ENCODE data around the gene FAM174C. TPM values are rescaled to one million over a fixed set of nuclear protein-coding genes. Genes with fewer than 3 reads are reported as not detected.

FAM174C gene
- total RNA-seq, 1 experiment from 2014 or later: 59.4 TPM

- H3K27me3 Mint-ChIP-seq (ENCODE audit: low read depth): peaks cover 17% of the 10 kb centered on the region
- ATAC-seq (no peak), DNase-seq (ENCODE audit: low spot score) (no peak)
- POLR2A ChIA-PET: no interaction called here
- H3K4me3 Mint-ChIP-seq: no peak overlapping the region
- peaks cover 8% of the 10 kb centered on the region for H3K4me1 Mint-ChIP-seq
- H3K36me3 Mint-ChIP-seq: no peaks in the 10 kb centered on the region
- H3K27ac Mint-ChIP-seq: no peak overlapping the region
- CTCF ChIA-PET: no interaction called here
- no peak for TF ChIP-seq MYBL2 (CRISPR knock-in tag; IDR thresholded peaks at IDR 0.05)
- no peak for TF ChIP-seq SMAD4 (CRISPR knock-in tag; IDR thresholded peaks at IDR 0.05)
- no peak for TF ChIP-seq CDX4 (CRISPR knock-in tag; IDR thresholded peaks at IDR 0.05; ENCODE audit: borderline replicate concordance)
- TF ChIP-seq USF2 (CRISPR knock-in tag; IDR thresholded peaks at IDR 0.05): no peak
- no peak for TF ChIP-seq NFYB (CRISPR knock-in tag; conservative IDR thresholded peaks at IDR 0.05; ENCODE audit: low read depth)
- no peak for TF ChIP-seq NR2C2 (CRISPR knock-in tag; IDR thresholded peaks at IDR 0.05)
- no peak for TF ChIP-seq ZBTB21 (CRISPR knock-in tag; IDR thresholded peaks at IDR 0.05; ENCODE audit: borderline replicate concordance)
- TF ChIP-seq ZNF317 (CRISPR knock-in tag; IDR thresholded peaks at IDR 0.05; ENCODE audit: borderline replicate concordance, low read depth): no peak
- TF ChIP-seq FOXK1 (CRISPR knock-in tag; IDR thresholded peaks at IDR 0.05): no peak
- no peak for TF ChIP-seq E2F1 (CRISPR knock-in tag; IDR thresholded peaks at IDR 0.05)
- no peak for TF ChIP-seq NFE2L1 (CRISPR knock-in tag; IDR thresholded peaks at IDR 0.05)
- TF ChIP-seq ARID4B (CRISPR knock-in tag; IDR thresholded peaks at IDR 0.05; ENCODE audit: borderline replicate concordance): no peak
- no peak for TF ChIP-seq ZNF512 (CRISPR knock-in tag; IDR thresholded peaks at IDR 0.05; ENCODE audit: borderline replicate concordance)
- no peak for TF ChIP-seq JUN (CRISPR knock-in tag; IDR thresholded peaks at IDR 0.05)
- TF ChIP-seq EMX1 (CRISPR knock-in tag; IDR thresholded peaks at IDR 0.05): no peak
- TF ChIP-seq ATF2 (CRISPR knock-in tag; IDR thresholded peaks at IDR 0.05; ENCODE audit: borderline replicate concordance, low read depth): no peak
- TF ChIP-seq ZMAT4 (CRISPR knock-in tag; IDR thresholded peaks at IDR 0.05): no peak
- TF ChIP-seq ZNF219 (CRISPR knock-in tag; IDR thresholded peaks at IDR 0.05; ENCODE audit: borderline replicate concordance): no peak
- no peak for TF ChIP-seq CREB1 (CRISPR knock-in tag; IDR thresholded peaks at IDR 0.05)
- TF ChIP-seq MXD4 (CRISPR knock-in tag; IDR thresholded peaks at IDR 0.05; ENCODE audit: borderline replicate concordance): no peak
- H3K9me3 Mint-ChIP-seq: no peaks in the 10 kb centered on the region
These were observed 14.3 kb downstream of the FAM174C start for GRCh38 chr19:1289686-1290025.

Data from WTC11 (cell line).